ENCODE measurements around the gene RPGRIP1.

Gene RPGRIP1

DNA sequence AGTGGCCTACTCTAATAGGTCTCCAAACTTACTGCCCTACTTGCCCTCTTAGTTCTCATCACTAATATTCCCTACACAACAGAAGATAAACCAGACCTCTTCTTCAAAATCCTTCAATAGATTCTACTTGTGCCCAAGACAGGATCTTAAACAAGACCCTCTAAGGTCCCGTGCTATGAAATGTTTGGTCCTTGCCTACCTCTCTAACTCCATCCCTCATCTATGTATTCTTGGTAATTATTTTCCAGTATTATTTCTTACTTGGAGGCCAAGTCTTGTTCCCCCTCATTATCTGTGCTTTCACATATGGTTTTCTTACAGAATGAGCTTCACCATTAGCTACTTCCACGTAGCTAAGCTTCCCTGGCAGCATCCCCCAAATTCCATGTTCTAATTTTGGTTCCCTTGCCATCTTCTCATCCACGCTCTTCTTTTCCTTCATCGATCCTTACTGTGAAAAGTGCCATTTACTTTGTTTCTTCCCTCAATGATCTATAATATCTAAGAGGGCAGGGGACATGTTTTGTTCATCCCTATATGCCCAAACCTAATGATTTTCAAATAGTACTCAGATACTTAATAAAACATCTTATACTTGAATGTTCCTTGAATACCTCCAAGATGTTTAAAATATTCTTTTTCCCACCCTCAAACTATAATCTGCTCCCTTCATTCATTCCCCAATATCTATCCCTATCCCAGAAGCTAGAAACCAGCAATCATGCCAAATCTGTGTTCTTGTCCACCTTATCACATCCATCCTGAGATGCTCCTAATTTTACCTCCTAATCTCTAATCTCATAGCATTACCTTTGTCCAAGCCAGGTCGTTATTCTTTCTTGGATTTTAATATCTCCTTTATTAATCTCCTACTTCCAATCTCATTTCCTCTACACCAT, 20.7 kb upstream of the RPGRIP1 start:
- no peak for DNase-seq (ENCODE audit: low read depth)
- H3K4me3 ChIP-seq (ENCODE audit: low read depth, low read length), result no peak overlapping the region
- TF ChIP-seq, protein P1, sequence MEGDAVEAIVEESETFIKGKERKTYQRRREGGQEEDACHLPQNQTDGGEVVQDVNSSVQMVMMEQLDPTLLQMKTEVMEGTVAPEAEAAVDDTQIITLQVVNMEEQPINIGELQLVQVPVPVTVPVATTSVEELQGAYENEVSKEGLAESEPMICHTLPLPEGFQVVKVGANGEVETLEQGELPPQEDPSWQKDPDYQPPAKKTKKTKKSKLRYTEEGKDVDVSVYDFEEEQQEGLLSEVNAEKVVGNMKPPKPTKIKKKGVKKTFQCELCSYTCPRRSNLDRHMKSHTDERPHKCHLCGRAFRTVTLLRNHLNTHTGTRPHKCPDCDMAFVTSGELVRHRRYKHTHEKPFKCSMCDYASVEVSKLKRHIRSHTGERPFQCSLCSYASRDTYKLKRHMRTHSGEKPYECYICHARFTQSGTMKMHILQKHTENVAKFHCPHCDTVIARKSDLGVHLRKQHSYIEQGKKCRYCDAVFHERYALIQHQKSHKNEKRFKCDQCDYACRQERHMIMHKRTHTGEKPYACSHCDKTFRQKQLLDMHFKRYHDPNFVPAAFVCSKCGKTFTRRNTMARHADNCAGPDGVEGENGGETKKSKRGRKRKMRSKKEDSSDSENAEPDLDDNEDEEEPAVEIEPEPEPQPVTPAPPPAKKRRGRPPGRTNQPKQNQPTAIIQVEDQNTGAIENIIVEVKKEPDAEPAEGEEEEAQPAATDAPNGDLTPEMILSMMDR (IDR thresholded peaks at IDR 0.05; ENCODE audit: control insufficient read depth, extremely low read depth, insufficient read depth), result no peak

DNA sequence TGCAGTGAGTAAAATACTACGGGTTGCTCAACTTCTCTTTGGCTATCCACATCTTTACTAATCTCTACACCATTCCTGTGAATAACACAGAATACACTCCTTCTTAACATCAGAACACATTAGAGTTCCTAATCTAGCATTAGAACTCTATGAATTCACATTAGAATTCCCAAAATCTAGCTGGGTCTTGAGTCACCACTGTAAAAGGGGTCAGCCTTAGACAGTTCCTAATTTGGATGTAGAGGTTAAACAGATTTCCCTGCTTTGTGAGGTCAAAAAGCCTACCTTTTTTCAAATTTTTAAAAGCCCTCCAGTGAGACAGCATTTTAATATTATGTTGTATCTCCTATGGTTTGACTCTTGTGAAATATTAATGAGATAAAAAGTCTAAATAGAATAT, 18.1 kb upstream of the RPGRIP1 start:
- no peak for DNase-seq (ENCODE audit: low read depth)
- TF ChIP-seq, protein P1 (IDR thresholded peaks at IDR 0.05; ENCODE audit: control insufficient read depth, extremely low read depth, insufficient read depth), result no peak

DNA sequence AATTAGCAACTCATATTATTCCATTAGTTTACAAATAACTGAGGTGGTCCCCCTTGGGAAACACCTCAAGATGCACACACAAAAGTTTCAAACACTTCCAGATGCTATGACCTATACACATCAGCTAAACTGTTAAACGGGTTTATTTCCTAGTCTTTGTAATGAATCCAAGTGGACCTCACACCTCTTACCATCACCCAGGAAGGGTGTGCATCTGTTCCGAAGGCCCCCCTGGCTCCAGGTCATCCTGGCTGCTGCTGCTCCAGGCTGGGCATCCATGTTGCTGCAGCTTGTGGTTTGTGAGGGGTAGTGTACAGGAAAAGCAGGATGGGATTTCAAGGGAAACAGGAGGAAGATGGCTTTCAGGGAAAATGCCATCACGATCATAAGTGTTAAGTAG, 17.5 kb upstream of the RPGRIP1 start:
- H3K4me3 ChIP-seq (ENCODE audit: low read depth, low read length), result no peak overlapping the region
- no peak for DNase-seq (ENCODE audit: low read depth)
- TF ChIP-seq, protein P1 (IDR thresholded peaks at IDR 0.05; ENCODE audit: control insufficient read depth, extremely low read depth, insufficient read depth), result no peak

More for the DNA sequence above, 18.1 kb upstream of the RPGRIP1 start:
- no peak overlapping the region for H3K4me3 ChIP-seq (ENCODE audit: low read depth, low read length)

DNA sequence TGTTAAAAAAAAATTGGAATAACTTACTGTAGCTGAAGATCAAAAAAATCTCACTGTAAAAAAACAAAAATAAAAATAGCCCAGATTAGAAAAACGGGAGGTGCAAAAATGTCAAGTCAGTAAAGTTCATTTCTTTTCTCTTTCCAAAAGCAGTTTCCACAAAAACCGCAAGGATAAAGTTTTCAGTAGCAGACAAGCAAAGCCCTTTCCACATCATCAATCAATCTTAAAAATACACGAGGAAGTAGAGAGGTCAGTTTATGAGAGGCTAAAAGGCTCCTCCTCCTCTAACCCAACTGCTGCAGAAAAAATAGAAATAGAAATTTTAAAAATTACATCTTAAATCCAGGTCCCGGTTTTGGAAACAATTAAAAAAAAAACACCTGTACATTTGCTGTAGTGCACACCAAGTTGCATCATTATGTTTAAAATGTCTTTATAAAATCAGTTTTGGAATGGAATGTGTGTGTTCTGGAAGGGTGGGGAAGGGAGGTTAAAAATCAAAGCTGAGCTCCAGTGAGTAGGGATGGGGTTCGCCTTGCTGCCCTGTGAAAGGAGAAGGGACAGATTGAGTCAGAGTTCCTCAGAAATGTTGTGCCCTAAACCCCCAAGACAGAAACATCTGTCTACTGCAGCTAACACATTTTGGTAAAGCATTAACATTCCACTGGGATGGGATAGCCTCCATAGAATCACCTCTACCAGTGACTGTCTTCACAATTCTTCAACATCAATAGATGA, 16.4 kb upstream of the RPGRIP1 start:
- DNase-seq (ENCODE audit: low read depth), result no peak
- no peak overlapping the region for H3K4me3 ChIP-seq (ENCODE audit: low read depth, low read length)
- TF ChIP-seq, protein P1 (IDR thresholded peaks at IDR 0.05; ENCODE audit: control insufficient read depth, extremely low read depth, insufficient read depth), result no peak

DNA sequence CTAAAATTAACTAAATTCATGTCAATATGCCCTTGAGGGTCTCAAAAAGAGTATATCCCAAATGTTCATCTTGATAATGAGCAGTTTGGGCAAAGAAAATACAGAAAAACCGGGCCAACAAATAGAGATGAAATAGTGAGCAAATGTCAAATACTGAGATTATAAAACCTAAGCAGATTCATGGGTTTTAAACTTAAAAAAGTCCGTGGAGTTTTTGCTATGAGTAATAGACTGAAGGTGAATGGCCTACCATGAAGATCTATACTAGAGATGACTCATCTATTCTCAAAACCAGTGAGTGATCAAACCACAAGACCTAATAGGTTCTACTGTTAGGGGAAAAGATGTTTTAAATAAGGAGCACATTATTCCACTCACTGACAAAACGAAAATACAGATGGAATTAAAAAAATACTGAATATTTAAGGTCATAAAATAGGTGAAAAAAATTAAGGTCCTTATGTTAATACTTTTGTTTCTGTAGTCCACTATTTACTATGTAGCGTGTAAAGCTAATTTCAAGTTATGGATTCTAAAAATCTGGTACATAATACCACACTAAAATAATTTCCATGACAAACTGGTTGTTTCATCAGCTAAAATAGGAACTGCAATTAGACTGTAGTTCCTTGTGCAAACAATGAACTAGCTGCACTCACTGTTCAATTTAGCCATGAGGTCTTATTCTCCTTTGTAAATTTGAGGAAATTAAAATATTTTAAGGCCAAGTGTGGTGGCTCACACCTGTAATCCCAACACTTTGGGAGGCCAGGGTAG, 15.7 kb upstream of the RPGRIP1 start:
- TF ChIP-seq, protein P1 (IDR thresholded peaks at IDR 0.05; ENCODE audit: control insufficient read depth, extremely low read depth, insufficient read depth), result no peak
- no peak overlapping the region for H3K4me3 ChIP-seq (ENCODE audit: low read depth, low read length)
- DNase-seq (ENCODE audit: low read depth), result no peak

DNA sequence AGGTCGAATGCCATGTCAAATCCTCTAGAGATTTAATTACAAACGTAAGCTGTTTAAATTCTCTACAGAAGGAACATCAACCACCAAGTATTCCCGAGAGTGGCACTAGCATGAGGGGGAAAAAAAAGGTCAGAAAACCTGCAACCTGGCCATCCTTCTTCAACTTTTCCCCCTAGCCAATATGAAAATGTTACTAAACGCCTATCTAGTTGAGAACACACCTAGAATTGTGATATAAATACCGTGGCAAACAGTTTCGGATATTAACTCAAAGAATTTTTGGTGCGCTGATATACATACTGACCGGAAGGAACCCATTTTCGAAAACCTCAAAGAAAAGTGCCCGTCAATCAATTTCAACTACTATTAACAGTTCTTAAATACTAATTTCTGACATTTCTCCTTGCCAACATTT, 12.4 kb upstream of the RPGRIP1 start:
- no peak for DNase-seq (ENCODE audit: low read depth)
- TF ChIP-seq, protein P1 (IDR thresholded peaks at IDR 0.05; ENCODE audit: control insufficient read depth, extremely low read depth, insufficient read depth), result no peak
- peak overlapping the region; percentile 96 for H3K4me3 ChIP-seq (ENCODE audit: low read depth, low read length)

Measured in LNCaP clone FGC (cell line).